GM10248 (cell line): Measurements from ENCODE around the gene MED25.

Experiments
- CTCF ChIA-PET: fragments of 300-600 bp; sonication (Branson Sonifier 250); formaldehyde crosslinking; extraction: SDS; loops from one replicate; lab custom pipeline; 2021; ENCODE audit warnings: antibody characterized with exemption; lab: Yijun Ruan, JAX
- POLR2A ChIA-PET: fragments of 350-650 bp; sonication (Branson Sonifier 250); formaldehyde crosslinking; extraction: SDS; loops from one replicate; lab custom pipeline; 2020; ENCODE audit warnings: antibody characterized with exemption; lab: Yijun Ruan, JAX
- DNase-seq: peaks from one replicate; pipeline ENCODE4 v3.0.0; 2012; ENCODE audit errors: extremely low spot score
- CTCF ChIP-seq: IDR thresholded peaks from 2 replicates; pipeline ENCODE4 v1.5.1; 2012; ENCODE audit warnings: mild to moderate bottlenecking, low read depth; ENCODE audit errors: extremely low read depth, missing control alignments, control extremely low read depth

Gene MED25

GRCh38 chr19:49830766-49831165, 12.7 kb downstream of the MED25 start:
- POLR2A ChIA-PET, result no interaction called here
- CTCF ChIA-PET, result no interaction called here
- TF ChIP-seq CTCF, result no peak
- DNase-seq, result no peak

GRCh38 chr19:49831592-49831991, 13.5 kb downstream of the MED25 start:
- no peak for DNase-seq
- POLR2A ChIA-PET, result no interaction called here
- TF ChIP-seq CTCF, result no peak
- CTCF ChIA-PET, result no interaction called here

GRCh38 chr19:49832556-49832955, 14.5 kb downstream of the MED25 start:
- TF ChIP-seq CTCF, result no peak
- DNase-seq, result no peak
- ChIA-PET POLR2A (no interaction called here), CTCF (no interaction called here)

- TF ChIP-seq CTCF, result no peak
- no peak for DNase-seq
- CTCF ChIA-PET, result no interaction called here
- POLR2A ChIA-PET, result no interaction called here
Measured at GRCh38 chr19:49833599-49833998, 15.5 kb downstream of the MED25 start.

GRCh38 chr19:49835562-49835961, 17.5 kb downstream of the MED25 start:
- no peak for DNase-seq
- ChIA-PET CTCF (no interaction called here), POLR2A (no interaction called here)
- TF ChIP-seq CTCF, result no peak

- no peak for DNase-seq
- ChIA-PET POLR2A (no interaction called here), CTCF (no interaction called here)
- TF ChIP-seq CTCF, result no peak
Measured at GRCh38 chr19:49836176-49837008, 18.3 kb downstream of the MED25 start.
